Progenitor cell of endocrine pancreas (in vitro differentiated cells): ENCODE results near the gene LIMS1. TPM values are rescaled to one million over a fixed set of nuclear protein-coding genes. Genes with fewer than 3 reads are reported as not detected.

Experiments
- DNase-seq: peaks from one replicate; pipeline ENCODE4 v3.0.0; 2021; ENCODE audit warnings: low spot score; ENCODE audit not compliant: unreplicated experiment
- H3K27ac Mint-ChIP-seq: 2 replicates; pipeline ENCODE4 v1.8.0; 2021; ENCODE audit warnings: mild to moderate bottlenecking, moderate library complexity, mixed read lengths
- H3K27me3 Mint-ChIP-seq: 2 replicates; pipeline ENCODE4 v1.8.0; 2021; ENCODE audit warnings: mixed read lengths
- H3K36me3 Mint-ChIP-seq: 2 replicates; pipeline ENCODE4 v1.8.0; 2022; ENCODE audit warnings: mixed read lengths; ENCODE audit not compliant: insufficient read depth
- H3K4me1 Mint-ChIP-seq: 2 replicates; pipeline ENCODE4 v1.8.0; 2021; ENCODE audit warnings: low read depth, mixed read lengths
- H3K4me3 Mint-ChIP-seq: 2 replicates; pipeline ENCODE4 v1.8.0; 2021; ENCODE audit warnings: low read depth, mild to moderate bottlenecking, moderate library complexity, mixed read lengths
- H3K9me3 Mint-ChIP-seq: 2 replicates; pipeline ENCODE4 v1.8.0; 2021; ENCODE audit warnings: low read depth, mixed read lengths
- total RNA-seq: library from RNA; stranded (reverse); gene quantifications from 2 replicates; pipeline ENCODE4 v1.2.1, GENCODE V29; 2021
- TF ChIP-seq, protein P1 (sequence below): fragments of 200-600 bp; sonication (generic); IDR thresholded peaks from one replicate; pipeline ENCODE4 v1.5.0; 2021; ENCODE audit warnings: antibody characterized with exemption, mild to moderate bottlenecking; ENCODE audit not compliant: unreplicated experiment

The LIMS1 gene
- total RNA-seq, 1 donor from 2014 or later: 37.7 TPM

DNA sequence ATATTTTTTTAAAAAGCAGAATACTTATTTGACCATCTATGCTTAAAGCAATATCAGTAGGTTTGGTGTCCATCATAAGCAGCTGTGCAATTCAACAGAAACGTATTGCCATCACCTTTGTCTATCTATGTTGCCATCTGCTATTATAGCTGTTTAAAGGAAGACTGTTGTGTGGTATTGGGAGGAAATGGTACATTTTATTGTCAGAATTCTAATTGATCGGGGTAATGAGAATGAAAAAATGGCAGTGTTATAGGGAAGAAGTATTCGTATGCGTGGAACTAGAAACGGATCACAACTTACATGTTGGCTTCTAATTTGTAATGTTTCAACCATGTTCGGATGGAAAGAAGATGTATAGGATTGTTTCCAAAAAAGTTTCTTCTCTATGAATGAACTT, 94.7 kb downstream of the LIMS1 start:
- Mint-ChIP-seq H3K9me3 (no peaks in the 10 kb centered on the region), H3K27me3 (no peaks in the 10 kb centered on the region), H3K4me1 (peaks cover 32% of the 10 kb centered on the region), H3K36me3 (peaks cover 2% of the 10 kb centered on the region), H3K4me3 (no peak overlapping the region), H3K27ac (no peak overlapping the region)
- no peak for DNase-seq
- TF ChIP-seq, protein P1, sequence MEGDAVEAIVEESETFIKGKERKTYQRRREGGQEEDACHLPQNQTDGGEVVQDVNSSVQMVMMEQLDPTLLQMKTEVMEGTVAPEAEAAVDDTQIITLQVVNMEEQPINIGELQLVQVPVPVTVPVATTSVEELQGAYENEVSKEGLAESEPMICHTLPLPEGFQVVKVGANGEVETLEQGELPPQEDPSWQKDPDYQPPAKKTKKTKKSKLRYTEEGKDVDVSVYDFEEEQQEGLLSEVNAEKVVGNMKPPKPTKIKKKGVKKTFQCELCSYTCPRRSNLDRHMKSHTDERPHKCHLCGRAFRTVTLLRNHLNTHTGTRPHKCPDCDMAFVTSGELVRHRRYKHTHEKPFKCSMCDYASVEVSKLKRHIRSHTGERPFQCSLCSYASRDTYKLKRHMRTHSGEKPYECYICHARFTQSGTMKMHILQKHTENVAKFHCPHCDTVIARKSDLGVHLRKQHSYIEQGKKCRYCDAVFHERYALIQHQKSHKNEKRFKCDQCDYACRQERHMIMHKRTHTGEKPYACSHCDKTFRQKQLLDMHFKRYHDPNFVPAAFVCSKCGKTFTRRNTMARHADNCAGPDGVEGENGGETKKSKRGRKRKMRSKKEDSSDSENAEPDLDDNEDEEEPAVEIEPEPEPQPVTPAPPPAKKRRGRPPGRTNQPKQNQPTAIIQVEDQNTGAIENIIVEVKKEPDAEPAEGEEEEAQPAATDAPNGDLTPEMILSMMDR: no peak

GRCh38 chr2:108629417-108629816, 95.1 kb downstream of the LIMS1 start:
- no peak for DNase-seq
- peaks cover 32% of the 10 kb centered on the region for H3K4me1 Mint-ChIP-seq

GRCh38 chr2:108630567-108631405, 96.5 kb downstream of the LIMS1 start:
- Mint-ChIP-seq H3K27me3 (no peaks in the 10 kb centered on the region), H3K27ac (no peak overlapping the region)

More at GRCh38 chr2:108629417-108629816, 95.1 kb downstream of the LIMS1 start:
- Mint-ChIP-seq H3K4me3 (no peak overlapping the region), H3K9me3 (no peaks in the 10 kb centered on the region), H3K27me3 (no peaks in the 10 kb centered on the region), H3K27ac (no peak overlapping the region), H3K36me3 (peaks cover 2% of the 10 kb centered on the region)
- TF ChIP-seq, protein P1: no peak

GRCh38 chr2:108632332-108633160, 98.3 kb downstream of the LIMS1 start:
- DNase-seq: no peak
- TF ChIP-seq, protein P1: no peak
- Mint-ChIP-seq H3K4me1 (peaks cover 35% of the 10 kb centered on the region), H3K9me3 (no peaks in the 10 kb centered on the region), H3K4me3 (no peak overlapping the region), H3K36me3 (peaks cover 2% of the 10 kb centered on the region), H3K27me3 (no peaks in the 10 kb centered on the region), H3K27ac (peak overlapping the region; percentile 30)

More at GRCh38 chr2:108630567-108631405, 96.5 kb downstream of the LIMS1 start:
- DNase-seq: no peak
- H3K4me1 Mint-ChIP-seq: peaks cover 29% of the 10 kb centered on the region
- H3K4me3 Mint-ChIP-seq: no peak overlapping the region
- peaks cover 2% of the 10 kb centered on the region for H3K36me3 Mint-ChIP-seq
- TF ChIP-seq, protein P1: no peak
- no peaks in the 10 kb centered on the region for H3K9me3 Mint-ChIP-seq

DNA sequence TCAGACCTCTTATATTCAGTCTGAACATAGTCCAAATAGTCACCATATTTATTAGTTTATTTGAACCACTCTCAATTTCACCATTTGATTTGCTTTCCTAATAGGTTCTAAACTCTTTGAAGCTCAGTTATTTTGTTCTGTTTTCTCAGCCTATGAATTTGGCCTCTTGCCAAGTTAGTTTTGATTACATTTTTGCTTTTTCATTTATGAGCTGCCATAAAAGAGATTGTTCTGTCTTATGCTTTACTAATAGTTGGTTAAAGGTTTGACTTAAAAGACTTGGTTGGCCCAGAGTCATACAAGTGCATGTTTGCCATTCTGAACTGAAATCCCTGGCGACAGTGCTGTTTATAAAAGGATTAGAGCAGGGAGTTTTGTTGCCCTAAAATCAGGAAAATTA, 99.1 kb downstream of the LIMS1 start:
- no peak overlapping the region for H3K27ac Mint-ChIP-seq
- no peak overlapping the region for H3K4me3 Mint-ChIP-seq
- no peaks in the 10 kb centered on the region for H3K27me3 Mint-ChIP-seq
- DNase-seq: no peak
- H3K36me3 Mint-ChIP-seq: no peaks in the 10 kb centered on the region
- H3K9me3 Mint-ChIP-seq: no peaks in the 10 kb centered on the region
- TF ChIP-seq, protein P1: no peak
- H3K4me1 Mint-ChIP-seq: peaks cover 33% of the 10 kb centered on the region
